Activated CD4-positive, alpha-beta T cell treated with anti-CD3 and anti-CD28 coated beads, Interleukin-2, amount 50 U/mL, for 1 hour (primary cell): ENCODE data around the gene GNAI1.
"Not testable (repeated sequence)": the region's sequence is repeated elsewhere in the genome, so short reads cannot be mapped to it uniquely, and the experiment has no call there.

Experiments
- DNase-seq: peaks from one replicate; pipeline ENCODE4 v3.0.0-alpha.2; 2020

Gene GNAI1

DNA sequence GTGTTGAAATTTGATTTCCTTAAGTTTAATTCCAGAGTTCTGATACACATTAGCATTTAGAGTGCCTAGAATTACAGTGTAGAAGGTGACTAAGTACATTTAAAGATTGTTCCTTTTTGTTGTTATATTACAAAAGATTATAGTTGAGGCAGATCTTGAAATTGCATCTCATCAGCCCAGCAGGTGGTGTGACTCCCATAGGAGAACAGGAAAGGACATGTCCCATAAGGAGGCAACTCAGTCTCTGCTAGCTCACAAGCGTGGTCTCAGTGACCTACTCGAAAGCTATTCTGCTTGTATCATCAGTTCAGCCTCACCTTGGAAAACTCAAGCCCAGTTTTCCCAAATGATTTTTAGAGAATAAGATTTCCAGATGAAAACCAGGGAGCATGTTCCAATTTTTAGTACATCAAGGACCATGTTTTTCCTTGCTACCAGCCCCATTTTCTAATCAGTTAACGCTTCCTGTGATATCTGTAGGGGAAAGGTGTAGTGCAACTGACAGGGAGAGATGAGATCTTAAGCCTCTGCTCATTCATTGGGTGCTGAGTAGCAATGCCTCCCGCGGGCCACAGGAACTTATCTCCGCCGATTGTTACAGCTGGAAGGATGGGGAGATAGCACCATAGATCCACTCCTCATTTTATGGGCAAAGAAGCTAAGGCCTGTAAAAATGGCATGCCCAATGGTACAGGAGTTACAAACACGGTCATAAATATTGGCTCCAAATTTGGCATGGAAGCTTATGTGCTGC, 1.1 kb upstream of the GNAI1 start:
- DNase-seq = no peak

DNA sequence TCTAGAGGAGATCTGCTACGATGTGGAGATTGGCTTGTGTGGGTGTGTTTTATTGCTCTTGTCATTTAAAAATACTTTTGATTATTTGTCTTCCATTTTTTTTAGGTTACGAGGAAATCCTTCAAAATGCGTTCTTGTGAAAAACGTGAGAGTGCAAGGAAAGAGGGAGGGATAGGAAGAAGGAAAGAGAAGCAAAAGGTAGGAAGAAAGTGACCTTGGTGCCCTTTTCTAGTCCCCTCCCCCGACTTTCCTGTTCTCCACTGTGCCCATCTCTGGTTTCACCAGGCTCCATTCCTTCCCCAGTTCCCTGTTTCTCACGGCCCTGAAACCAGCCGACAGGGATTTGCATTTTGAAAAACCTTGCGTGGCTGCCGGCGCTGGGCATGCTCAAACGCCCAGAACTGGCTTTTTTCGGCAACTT, 506 bp upstream of the GNAI1 start:
- no peak for DNase-seq

DNA sequence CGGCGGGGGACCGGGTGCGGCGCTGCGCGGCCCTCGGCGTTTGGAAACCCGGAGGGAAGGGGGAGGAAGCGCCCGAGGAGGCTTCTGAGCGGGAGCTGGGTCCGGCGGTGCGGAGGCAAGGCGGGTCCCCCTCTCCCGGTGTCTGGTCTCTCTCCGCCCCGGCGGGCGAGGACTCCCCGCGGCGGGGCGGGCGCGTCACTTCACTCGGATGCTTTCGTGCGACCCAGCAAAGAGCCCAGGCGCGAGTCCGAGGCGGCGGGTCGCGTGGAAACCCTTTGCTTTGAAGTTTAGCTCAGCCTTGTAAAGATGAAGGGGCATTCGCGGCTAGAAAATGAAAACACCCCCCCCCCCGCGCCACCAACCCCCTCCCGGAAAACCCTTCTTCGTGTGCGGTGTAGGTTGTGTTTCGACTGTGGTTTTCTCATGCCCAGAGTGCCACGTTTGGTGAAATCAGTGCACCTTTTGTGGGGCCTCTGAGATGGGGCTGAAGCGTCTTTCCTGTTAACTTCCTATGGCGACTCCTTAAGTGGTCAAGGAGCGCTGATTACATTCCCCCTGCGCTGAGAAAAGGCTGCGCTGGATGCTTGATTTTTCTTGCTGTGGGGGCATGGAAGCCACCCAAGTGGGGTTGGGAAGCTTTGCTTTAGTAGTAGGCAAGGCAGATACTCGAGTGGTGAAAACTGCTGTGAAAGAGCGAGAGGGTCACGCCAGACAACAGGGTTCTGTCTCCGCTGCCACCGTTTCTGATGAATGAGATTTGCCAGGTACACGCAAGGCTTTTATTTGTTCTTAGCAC, 876 bp downstream of the GNAI1 start:
- no peak for DNase-seq

DNA sequence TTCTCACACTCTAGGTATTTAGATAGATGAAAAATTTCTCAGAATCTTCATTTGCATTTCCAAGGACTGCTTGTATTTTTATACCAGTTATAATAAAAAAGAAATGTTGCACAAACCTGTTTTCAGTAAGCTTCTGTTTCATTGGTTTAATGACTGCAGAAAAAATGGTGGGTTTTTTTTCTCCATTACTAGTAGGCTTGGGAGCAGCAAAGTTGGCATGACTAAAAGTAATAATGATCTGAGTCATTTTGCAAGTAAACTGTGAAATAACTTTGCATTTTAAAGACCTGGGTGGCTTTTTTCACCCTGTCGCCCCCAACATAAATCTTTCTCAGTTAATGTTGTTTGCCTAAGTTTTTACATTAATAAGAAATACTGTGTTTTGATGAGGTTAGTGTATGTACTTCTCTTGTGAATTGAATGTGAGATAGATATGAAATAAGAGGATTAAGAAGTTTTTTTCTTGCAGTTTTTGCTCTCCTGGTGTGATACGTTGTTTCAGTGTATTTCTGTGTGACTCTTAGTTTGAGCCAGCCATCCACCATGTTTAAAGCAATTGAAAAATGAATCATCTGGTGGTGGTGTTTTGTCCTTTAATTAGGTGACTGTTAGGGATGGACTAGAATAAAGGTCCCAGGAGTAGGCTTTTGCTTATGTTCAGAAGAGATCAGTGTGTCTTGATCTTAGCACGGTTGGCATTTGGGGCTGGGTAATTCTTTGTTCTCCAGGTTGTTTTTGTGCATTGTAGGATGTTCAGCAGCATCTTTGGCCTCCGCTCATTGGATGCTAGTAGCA, 1.8 kb downstream of the GNAI1 start:
- DNase-seq = no peak

DNA sequence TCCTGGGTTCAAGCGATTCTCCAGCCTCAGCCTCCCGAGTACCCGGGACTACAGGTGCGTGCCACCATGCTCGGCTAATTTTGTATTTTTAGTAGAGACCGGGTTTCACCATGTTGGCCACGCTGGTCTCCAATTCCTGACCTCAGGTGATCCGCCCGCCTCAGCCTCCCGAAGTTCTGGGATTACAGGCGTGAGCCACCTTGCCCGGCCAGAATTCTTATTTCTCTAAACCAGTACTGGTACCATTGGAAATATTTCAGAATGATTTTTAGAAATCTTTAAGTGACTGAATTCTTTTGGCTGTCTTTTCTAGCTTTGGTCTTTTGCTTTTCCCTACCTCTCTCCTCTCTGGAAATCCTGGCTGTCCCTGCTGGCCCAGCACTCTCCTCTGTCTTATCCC, 2.8 kb downstream of the GNAI1 start:
- DNase-seq = no peak

DNA sequence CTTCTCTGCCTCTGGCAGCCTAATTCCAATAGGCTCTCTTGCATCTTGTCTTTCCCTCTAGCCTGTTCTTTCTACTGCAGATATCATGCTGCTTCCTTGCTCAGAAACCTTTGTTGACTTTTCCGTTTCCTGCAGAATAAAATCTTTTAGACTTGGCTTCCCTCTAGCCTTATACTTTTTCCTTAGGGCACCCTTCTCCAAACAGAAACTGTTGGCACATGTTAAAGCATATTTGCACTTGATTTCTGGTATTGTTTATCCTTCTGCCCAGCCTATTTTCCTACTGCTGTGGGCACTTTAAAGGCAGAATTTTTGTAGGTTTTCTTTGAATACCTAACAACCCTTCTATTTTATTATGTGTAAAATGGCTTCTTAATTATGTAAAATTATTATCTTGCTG, 4.6 kb downstream of the GNAI1 start:
- no peak for DNase-seq

DNA sequence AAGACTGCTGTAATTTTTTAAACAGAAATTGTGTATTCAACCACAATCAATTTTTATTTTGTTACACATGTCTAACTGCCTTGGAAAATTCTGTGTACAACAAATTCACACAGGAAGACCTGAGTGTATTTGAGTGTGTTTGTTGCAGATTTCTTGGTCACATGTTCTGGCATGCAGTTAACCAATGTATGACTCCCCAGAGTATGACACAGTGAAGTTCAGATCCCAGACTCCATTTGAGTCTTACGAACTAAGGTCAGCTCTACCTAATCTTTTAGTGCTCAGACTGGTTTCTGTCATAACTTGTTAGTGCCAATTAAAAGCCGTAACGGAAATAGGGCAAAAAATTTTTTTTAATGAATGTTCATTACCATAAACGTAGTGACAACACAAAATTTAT, 5.8 kb downstream of the GNAI1 start:
- no peak for DNase-seq

DNA sequence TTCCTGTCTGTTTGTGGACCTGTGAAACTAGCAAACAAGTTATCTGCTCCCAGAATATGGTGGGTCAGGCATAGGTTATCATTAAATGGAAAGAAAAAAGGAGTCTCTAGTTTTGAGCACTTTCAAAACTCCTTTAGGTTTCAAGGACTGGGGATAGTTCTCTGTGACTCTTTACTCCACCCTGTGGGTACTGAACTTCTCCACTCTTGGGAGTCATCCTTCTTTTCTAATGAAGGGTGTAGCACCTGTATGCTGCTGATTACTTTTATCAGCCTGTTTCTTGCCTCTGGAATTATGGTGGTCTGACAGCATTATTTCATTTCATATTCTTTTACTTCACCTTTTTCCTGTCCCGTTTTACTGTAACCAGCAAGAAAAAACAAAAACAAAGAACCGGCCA, 6.7 kb downstream of the GNAI1 start:
- DNase-seq = no peak

DNA sequence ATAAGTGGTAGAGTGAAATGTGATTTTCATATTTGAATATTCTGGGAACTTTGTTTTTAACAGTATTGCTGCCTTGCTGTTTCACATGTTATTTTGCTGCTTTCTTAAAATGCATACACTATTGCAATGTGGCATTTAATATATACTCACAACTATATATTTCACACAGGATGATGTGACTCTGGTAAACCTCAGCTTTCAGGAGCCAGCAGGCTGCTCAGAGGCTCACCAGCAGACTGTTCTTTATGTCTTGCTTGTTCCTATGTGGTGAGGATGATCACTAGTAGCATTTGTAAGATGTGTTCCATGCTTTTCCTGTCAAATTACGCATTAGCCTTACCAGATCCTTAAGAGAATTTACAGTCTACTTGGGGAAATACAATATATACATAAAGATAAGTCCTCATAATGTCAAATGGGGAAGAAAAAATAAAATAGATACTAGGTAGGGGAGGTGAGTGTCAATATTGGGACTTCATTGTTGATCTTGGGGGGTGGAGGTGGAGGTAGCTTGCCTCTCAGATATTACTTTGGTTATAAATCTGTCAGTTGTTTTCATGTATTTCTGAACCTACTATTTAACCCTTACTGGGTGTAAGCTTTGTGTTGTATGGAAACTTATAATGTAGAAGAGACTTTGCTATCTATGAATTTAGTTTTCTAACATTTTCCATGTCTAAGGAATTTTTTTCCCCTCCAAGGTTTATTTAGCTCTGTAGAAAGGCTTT, 8.4 kb downstream of the GNAI1 start:
- DNase-seq = no peak

DNA sequence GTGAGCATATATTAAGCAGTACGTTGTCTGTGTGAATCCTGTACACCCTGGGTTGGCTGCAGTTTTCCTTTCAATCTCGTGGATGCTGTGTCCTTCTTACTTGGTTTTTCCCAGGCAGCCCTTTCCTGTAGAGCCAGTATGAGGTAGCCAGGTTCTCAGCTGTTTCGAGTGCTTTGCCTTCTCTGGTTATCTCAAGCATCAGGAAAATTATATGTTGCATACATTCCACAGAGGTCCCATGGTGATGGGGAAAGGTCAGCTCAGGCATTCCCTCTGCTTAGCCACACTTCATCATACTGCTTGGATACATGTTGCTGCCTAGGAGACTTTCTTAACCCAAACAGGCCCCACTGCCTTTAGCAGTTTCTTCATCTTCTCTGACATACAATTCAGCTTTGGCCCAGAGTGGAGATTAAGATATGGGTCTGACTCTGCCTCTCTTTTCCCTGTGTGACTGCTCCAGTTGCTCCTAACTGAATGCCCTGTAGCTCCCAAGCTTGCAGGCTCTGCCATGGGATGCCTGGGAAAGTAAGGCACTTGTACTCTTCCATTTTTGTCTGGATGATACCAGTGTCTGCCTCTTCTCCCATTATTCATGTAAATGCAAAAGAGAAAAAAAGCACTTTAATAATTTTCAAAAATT, 11.3 kb downstream of the GNAI1 start:
- DNase-seq = no peak

DNA sequence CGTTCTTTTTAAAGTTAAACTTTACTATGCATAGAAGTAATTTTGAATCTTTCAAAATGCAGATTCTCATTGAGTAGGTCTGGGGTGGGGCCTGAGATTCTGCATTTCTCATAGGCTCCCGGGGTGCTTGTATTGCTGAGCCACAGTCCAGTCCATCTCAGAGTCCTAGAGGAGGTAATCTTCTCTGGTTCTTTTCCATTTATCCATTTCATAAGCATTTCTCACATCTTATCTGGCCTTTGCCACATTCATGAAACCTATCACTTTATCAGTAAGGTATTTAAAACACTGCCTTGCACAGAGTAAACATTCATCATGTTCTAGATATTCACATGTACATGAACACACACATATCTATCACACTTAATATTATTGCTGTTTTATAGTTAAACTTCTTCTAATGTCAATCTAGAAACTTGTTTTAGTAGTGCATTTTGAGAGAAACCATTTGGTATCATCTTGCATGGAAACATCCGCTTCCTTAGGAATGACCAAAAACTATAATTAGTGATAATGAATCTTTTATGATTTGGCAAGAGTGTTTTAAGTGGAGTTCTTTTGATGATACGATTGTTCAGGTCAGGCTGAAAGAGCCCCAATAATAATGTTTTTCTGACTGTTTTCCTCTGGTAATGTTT, 12.0 kb downstream of the GNAI1 start:
- DNase-seq = no peak

DNA sequence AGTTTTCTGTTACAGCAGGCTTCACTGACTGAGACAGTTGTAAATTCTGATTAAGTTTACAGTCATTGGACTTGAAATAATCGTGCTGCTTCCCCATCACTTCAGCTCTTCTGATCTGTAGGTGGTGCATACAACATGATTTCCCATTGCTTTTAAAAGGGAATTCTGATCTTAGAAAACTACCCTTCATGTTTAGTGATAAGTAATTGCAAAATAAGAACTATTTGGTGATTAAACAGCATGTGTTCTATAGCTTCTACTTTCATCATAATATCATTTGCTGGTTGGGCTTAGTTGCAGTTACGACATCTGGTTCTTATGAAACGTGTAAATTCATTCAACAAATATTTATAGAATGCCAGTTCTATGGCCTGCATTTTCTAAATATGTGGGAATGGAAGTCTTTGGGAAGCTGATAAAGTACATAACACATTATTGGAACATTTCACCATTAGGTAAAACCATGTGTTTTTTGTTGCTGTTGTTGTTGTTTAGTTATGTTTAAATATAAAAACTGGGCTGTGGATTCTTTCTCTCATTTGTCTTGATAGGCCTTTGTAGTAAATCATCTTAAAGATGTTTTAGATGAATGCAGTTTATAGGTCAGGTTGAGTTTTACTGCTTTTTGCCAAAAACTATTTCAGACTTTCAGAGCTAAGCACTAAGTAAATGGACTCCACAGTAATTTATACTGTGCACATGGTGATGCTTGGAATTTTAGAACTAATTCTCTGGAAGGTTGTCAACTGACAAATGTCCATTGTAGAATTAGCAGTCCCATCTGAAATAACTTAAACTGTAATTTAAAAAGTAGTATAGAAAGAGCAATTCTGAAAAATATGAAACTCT, 13.1 kb downstream of the GNAI1 start:
- DNase-seq = no peak

DNA sequence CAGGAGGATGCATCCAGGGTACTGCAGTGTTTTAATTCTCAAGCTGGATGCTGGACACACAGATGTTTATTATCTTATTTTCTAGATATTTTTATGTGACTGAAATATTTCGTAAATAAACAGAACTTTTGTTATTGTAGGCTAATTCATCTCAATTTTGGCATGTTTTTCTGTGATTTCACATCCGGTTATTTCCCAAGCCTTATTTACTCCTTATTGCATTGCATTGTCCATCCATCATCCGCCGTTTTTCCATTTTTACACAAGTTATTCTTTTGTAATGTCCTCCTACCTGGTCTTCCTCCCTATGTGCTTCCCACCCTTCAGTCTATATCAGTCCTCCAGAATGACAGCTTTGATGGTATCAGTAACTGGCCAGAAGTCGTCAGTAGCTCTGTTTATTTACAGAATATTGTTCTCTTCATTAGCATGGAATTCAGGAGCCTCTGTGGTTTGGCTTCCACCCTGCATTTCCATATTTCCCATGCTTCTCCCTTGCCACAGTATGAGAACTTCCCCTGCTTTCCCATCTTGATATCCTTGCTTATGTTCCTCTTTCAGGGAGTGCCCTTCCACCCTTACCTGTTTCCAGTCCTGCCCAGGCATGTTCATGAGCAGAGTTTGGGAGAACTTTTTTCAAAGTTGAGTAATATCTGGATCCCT, 16.1 kb downstream of the GNAI1 start:
- DNase-seq = no peak

DNA sequence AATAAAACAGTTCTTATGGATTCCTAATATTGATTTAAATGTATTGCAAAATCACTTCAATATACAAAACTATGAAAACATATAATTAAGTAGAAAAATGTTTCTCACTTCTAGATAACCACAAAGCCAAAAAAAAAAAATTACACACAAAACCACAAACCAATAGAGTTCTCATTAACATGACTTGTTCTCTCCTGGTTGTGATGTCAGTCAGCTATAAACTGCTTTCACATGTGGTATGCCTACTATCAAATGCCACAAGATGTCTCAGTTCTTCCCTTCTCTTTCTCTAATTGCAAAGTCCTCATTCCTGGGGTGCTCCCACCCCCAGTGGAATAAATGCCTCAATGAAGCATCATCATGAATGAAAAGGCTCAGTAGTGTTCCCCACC, 16.6 kb downstream of the GNAI1 start:
- no peak for DNase-seq

DNA sequence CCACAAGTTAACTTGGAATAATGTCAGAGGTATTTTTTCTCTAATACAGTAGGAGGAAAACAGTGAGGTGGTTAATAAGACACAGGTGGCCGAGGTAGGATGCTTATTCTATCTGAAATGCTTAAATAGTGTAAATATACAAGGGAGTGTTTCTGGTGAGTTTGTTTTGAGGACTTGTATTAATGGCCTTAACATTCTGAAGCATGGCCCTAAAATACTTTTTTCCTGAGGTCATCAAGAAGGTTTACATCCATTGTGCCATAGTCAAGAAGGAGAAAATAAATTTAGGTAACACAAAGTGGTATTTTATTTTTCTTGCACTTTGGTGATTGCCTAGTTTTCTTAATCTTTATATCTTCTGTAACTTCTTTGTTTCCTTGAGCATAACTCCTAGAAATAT, 18.8 kb downstream of the GNAI1 start:
- DNase-seq = no peak

DNA sequence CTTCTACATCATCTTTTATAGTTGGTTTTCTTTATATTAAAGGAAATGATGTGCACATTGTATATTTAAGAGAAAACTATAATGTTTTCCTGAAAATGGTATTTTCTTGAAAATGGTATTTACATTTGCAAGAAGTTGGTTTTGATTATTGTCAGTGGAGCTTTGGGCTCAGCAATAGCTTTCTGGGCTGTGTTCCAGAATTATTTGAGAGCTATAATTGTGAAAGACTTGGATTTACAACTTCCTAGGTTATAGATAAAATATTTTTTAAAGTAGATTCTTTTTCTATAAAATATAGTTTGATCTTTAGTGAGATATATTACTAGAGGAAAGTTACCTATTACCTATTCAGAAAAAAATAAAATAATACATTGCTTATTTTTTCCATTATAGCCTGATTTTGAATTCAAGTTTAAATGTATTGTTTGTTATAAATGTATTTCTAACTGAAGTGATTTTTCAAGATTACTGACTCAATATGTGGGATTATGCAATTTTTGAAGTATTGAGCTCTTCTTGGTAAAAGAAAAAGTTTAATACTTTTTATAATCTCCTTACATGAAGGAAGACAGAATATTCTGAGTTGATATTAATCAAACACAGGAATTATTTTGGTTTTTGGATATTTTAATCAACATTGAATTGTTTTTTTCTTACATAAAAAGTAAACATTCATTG, 20.2 kb downstream of the GNAI1 start:
- no peak for DNase-seq

DNA sequence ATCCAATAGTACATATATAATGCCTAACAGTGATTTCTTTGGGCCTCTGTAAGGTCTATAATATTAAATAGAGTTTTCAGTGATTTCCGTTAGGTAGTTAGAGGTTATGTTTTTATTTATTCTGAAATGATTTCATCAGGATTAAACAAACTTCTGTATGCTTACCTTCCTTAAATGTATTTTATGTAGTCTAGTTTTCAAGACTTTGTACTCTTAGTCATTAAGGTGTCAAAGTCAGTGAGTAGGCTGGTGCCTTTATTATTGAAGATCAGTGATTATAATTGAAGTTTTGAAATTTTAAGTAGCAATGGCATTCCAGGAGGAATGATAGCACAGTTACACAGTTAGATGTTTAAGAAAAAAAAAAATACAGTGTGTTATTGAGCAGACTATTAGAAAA, 20.7 kb downstream of the GNAI1 start:
- no peak for DNase-seq

DNA sequence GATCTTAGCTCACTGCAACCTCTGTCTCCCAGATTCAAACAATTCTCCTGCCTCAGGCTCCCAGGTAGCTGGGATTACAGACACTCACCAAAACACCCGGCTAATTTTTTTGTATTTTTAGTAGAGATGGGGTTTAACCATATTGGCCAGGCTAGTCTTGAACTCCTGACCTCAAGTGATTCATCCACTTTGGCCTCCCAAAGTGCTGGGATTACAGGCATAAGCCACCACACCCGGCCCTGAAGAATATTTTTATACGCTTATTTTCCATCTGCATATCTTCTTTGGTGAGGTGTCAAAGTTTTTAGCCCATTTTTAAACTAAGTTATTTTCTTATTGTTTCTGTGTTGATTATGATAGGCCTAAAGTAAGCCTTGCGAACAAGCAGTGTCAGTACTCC, 23.1 kb downstream of the GNAI1 start:
- not testable (repeated sequence) for DNase-seq

DNA sequence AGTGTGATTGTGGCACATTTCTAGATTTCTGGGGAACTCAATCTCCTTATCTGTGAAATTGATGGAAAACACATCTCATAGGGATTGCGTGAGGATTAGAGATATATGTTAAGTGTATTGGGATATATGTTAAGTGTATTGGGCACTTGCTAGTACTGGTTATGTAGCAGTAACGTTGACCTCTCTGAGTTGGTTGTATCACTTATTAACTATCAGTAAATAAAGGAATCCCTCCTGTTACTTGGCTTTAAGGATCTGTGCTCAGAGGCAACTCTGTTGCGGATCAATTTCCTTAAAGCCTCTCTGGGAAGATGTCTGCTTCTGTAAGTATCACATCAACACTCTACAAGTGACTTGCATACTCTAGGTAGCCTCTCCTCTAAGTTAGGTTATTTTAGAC, 25.2 kb downstream of the GNAI1 start:
- no peak for DNase-seq

DNA sequence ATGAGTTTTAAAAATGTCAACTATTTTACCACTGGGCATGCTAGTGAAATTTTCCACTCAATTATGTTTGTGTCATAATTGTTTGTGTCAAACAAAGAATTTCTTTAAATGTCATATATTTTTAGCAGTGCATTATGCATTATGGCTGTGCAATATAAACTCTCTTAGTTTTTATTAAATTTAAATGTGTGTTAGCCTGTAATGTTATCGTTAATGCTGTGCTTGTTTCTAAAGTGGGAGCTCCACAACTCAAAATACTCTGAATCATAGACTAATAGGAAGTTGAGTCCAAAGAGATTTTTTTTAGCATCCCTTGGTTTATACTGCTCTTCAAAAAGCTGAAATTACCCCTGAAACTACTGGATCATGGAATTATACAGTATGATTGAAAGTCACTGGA, 26.8 kb downstream of the GNAI1 start:
- DNase-seq = no peak
